A549 (cell line): Measurements from ENCODE around the gene GRPR. TPM values are rescaled to one million over a fixed set of nuclear protein-coding genes. Genes with fewer than 3 reads are reported as not detected.

Experiments
- ATAC-seq, 2 experiments: fragments of 200-7000 bp in 1 of 2; fragments of >200 bp in 1 of 2; cut with Nextera tagmentation in 1 of 2; cut with Tn5 transposase in 1 of 2; 3 replicates each; pipeline versions ENCODE4 v1.8.0 to v1.9.1; 2018 to 2020; ENCODE audit warnings: mild to moderate bottlenecking in 1 of 2, moderate library complexity in 1 of 2
- CTCF ChIA-PET: fragments of 300-600 bp; sonication (Branson Sonifier 250); formaldehyde crosslinking; extraction: SDS; loops from one replicate; lab custom pipeline; 2021; ENCODE audit warnings: antibody characterized with exemption, inconsistent platforms; lab: Yijun Ruan, JAX
- POLR2A ChIA-PET: fragments of 350-600 bp; formaldehyde crosslinking; extraction: SDS; loops from one replicate; lab custom pipeline; 2021; ENCODE audit warnings: antibody characterized with exemption, inconsistent platforms; lab: Yijun Ruan, JAX
- DNase-seq, 2 experiments: peaks; one replicate each; pipeline versions ENCODE4 v3.0.0 to v3.0.0-alpha.2; 2011 to 2016; ENCODE audit warnings: low read depth in 1 of 2, low spot score in 1 of 2
- FAIRE-seq: peaks from 2 replicates; lab custom pipeline; 2011; peaks lifted over from hg19 to GRCh38; lab: Jason Lieb, UNC
- H3K27ac ChIP-seq, 2 experiments: fragments of >200 bp; sonication (Bioruptor Twin); formaldehyde crosslinking; 3 replicates each; pipeline ENCODE4 v1.5.1; 2016 to 2017
- H3K4me1 ChIP-seq: fragments of >200 bp; sonication (Bioruptor Twin); formaldehyde crosslinking; 3 replicates; pipeline ENCODE4 v1.6.1; 2016
- H3K4me2 ChIP-seq: fragments of >200 bp; sonication (Bioruptor Twin); formaldehyde crosslinking; 3 replicates; pipeline ENCODE4 v1.6.1; 2016
- H3K4me3 ChIP-seq: fragments of >200 bp; sonication (Bioruptor Twin); formaldehyde crosslinking; 3 replicates; pipeline ENCODE4 v1.5.1; 2016
- H3K9me3 ChIP-seq: fragments of >200 bp; sonication (Bioruptor Twin); formaldehyde crosslinking; 3 replicates; pipeline ENCODE4 v1.6.1; 2016
- ATOH8 ChIP-seq: fragments of 250-450 bp; sonication (Bioruptor Pico); IDR thresholded peaks from 2 replicates; pipeline ENCODE4 v1.5.0; 2020; ENCODE audit warnings: low read depth, mild to moderate bottlenecking, moderate library complexity
- BCL3 ChIP-seq: fragments of >200 bp; sonication (Bioruptor Twin); formaldehyde crosslinking; IDR thresholded peaks from 3 replicates; pipeline ENCODE4 v1.6.1; 2016
- CBX8 ChIP-seq: fragments of 200-600 bp; sonication (generic); IDR thresholded peaks from 2 replicates; pipeline ENCODE4 v1.6.1; 2016
- CHD2 ChIP-seq: fragments of 150-350 bp; IDR thresholded peaks from 2 replicates; pipeline ENCODE4 v1.6.1; 2014; ENCODE audit warnings: low read length; ENCODE audit not compliant: partially characterized antibody
- E2F6 ChIP-seq: IDR thresholded peaks from 2 replicates; pipeline ENCODE4 v1.6.1; 2012; ENCODE audit warnings: low read depth, borderline replicate concordance
- EHMT2 ChIP-seq: fragments of 200-600 bp; sonication (generic); IDR thresholded peaks from 2 replicates; pipeline ENCODE4 v1.6.1; 2016; ENCODE audit warnings: antibody characterized with exemption, low read depth, mild to moderate bottlenecking, moderate library complexity
- ELK1 ChIP-seq: fragments of 150-350 bp; IDR thresholded peaks from 2 replicates; pipeline ENCODE4 v1.6.1; 2014; ENCODE audit warnings: low read depth, mild to moderate bottlenecking, low read length
- FOSB ChIP-seq: fragments of 250-450 bp; sonication (Bioruptor Pico); IDR thresholded peaks from 2 replicates; pipeline ENCODE4 v1.5.0; 2020; ENCODE audit warnings: mild to moderate bottlenecking, moderate library complexity
- FOSL2 ChIP-seq, 2 experiments: fragments of 450-650 bp in 1 of 2; fragments of >200 bp in 1 of 2; sonication (Bioruptor Twin) in 1 of 2; formaldehyde crosslinking; IDR thresholded peaks; 2 replicates each; pipeline versions ENCODE4 v1.5.0 to v1.6.1; 2016 to 2020; ENCODE audit warnings: mild to moderate bottlenecking in 1 of 2, moderate library complexity in 1 of 2
- HES2 ChIP-seq: fragments of >200 bp; sonication (Bioruptor Twin); formaldehyde crosslinking; IDR thresholded peaks from 2 replicates; pipeline ENCODE4 v1.6.1; 2016
- HOXB5 ChIP-seq: fragments of 250-450 bp; sonication (Bioruptor Pico); IDR thresholded peaks from 2 replicates; pipeline ENCODE4 v1.5.0; 2020; ENCODE audit warnings: mild to moderate bottlenecking, moderate library complexity
- JUNB ChIP-seq: fragments of >200 bp; sonication (Bioruptor Twin); formaldehyde crosslinking; IDR thresholded peaks from 2 replicates; pipeline ENCODE4 v1.6.1; 2016
- MAX ChIP-seq: IDR thresholded peaks from 2 replicates; pipeline ENCODE4 v1.6.1; 2012
- MYC ChIP-seq: IDR thresholded peaks from 2 replicates; pipeline ENCODE4 v1.6.1; 2012; ENCODE audit warnings: mild to moderate bottlenecking, inconsistent platforms, low read length, improper control_type of control experiment, borderline replicate concordance
- NR3C1 ChIP-seq: fragments of >200 bp; sonication (Bioruptor Twin); formaldehyde crosslinking; IDR thresholded peaks from 3 replicates; pipeline ENCODE4 v1.6.1; 2017
- RARB ChIP-seq: fragments of 250-450 bp; sonication (Bioruptor Pico); IDR thresholded peaks from 2 replicates; pipeline ENCODE4 v1.8.0; 2021; ENCODE audit warnings: mild to moderate bottlenecking, moderate library complexity
- RFX5 ChIP-seq: fragments of 450-650 bp; IDR thresholded peaks from 2 replicates; pipeline ENCODE4 v1.7.1; 2014; ENCODE audit warnings: antibody characterized with exemption, mild to moderate bottlenecking, moderate library complexity
- RNF2 ChIP-seq: fragments of 200-600 bp; sonication (generic); IDR thresholded peaks from 2 replicates; pipeline ENCODE4 v1.6.1; 2016; ENCODE audit warnings: low read depth, mild to moderate bottlenecking, antibody characterized with exemption, moderate library complexity, borderline replicate concordance
- TFCP2L1 ChIP-seq: fragments of 250-450 bp; sonication (Bioruptor Pico); IDR thresholded peaks from 2 replicates; pipeline ENCODE4 v1.5.0; 2021; ENCODE audit warnings: mild to moderate bottlenecking
- ZC3H11A ChIP-seq: fragments of 450-650 bp; IDR thresholded peaks from 2 replicates; pipeline ENCODE4 v1.6.1; 2014; ENCODE audit warnings: antibody characterized with exemption, mild to moderate bottlenecking
- ZFP36 ChIP-seq: fragments of 450-650 bp; IDR thresholded peaks from 2 replicates; pipeline ENCODE4 v1.6.1; 2014; ENCODE audit warnings: borderline replicate concordance; ENCODE audit not compliant: partially characterized antibody
- ZNF302 ChIP-seq: fragments of 250-450 bp; sonication (Bioruptor Pico); IDR thresholded peaks from 2 replicates; pipeline ENCODE4 v1.9.0; 2021; ENCODE audit warnings: inconsistent platforms, mild to moderate bottlenecking, moderate library complexity
- WGBS: methylation state at CpG from one replicate; pipeline ENCODE4 v1.1.6; 2017; ENCODE audit errors: missing lambda C conversion rate; 5-methylcytosine and 5-hydroxymethylcytosine counted together
- polyA plus RNA-seq, 4 experiments: library from polyadenylated mRNA; depleted of rRNA in 3 of 4; stranded (reverse); fragments of >200 nt; fragmentation: RNase III in 1 of 4; extraction: RNeasy Plus Mini Kit Qiagen cat#74134 plus additional on column Dnase treatment in 1 of 4; gene quantifications; 2 replicates in 3 of 4; 3 replicates in 1 of 4; pipeline ENCODE4 v1.2.3, GENCODE V29; 2011 to 2017

Gene GRPR
- polyA plus RNA-seq, 2 of the 4 experiments (the other 2 are of a cell fraction), result 0.04 to 0.06 TPM

- H3K9me3 ChIP-seq, result no peaks in the 10 kb centered on the region
- no peak overlapping the region for H3K4me2 ChIP-seq
- POLR2A ChIA-PET, result no interaction called here
- H3K27ac ChIP-seq, result no peak overlapping the region
- CTCF ChIA-PET, result no interaction called here
- H3K4me1 ChIP-seq, result no peaks in the 10 kb centered on the region
- TF ChIP-seq ELK1 (no peak), CHD2 (no peak), FOSB (CRISPR knock-in tag) (no peak), ZFP36 (no peak), MAX (no peak), E2F6 (no peak), RARB (no peak), TFCP2L1 (CRISPR knock-in tag) (no peak), BCL3 (no peak), ZC3H11A (no peak), EHMT2 (no peak), JUNB (no peak), NR3C1 (no peak), CBX8 (no peak), RFX5 (no peak), HOXB5 (no peak), FOSL2 (IDR thresholded peaks at IDR 0.05) (no peak), FOSL2 (CRISPR knock-in tag; IDR thresholded peaks at IDR 0.05) (no peak)
- TF ChIP-seq, all 56 proteins: peak for 0
- no peak for FAIRE-seq
- DNase-seq, result no peak
- whole genome bisulfite sequencing, result 79% methylated on average over 4 of the region's 4 CpGs
- ATAC-seq, result no peak
- H3K4me3 ChIP-seq, result no peak overlapping the region
Measured at GRCh38 chrX:16103625-16104024, 19.7 kb upstream of the GRPR start.

- ChIA-PET CTCF (interaction anchor here (2.5 kb wide), 1 partner anchor 10 kb away, joined by 6 read pairs; the partner anchor contains the start of gene GRPR), POLR2A (no interaction called here)
- TF ChIP-seq ZNF302, result no peak
- TF ChIP-seq CHD2, result no peak
- TF ChIP-seq ZFP36, result no peak
- TF ChIP-seq MYC, result no peak
- no peak for TF ChIP-seq RNF2
- TF ChIP-seq ATOH8 (CRISPR knock-in tag), result no peak
- no peak for TF ChIP-seq HES2
- Histone ChIP-seq H3K4me2 (no peak overlapping the region), H3K27ac (no peak overlapping the region), H3K9me3 (no peaks in the 10 kb centered on the region), H3K4me1 (no peaks in the 10 kb centered on the region), H3K4me3 (no peak overlapping the region)
- DNase-seq, result peak in 1 of 2 experiments; percentile 2
- FAIRE-seq, result no peak
- ATAC-seq, result no peak
- WGBS, result 0% methylated on average over 1 of the region's 2 CpGs
Measured at GRCh38 chrX:16112428-16112827, 10.9 kb upstream of the GRPR start.
